HG03103 (cell line): ENCODE data around the gene FLACC1.
"Not testable (repeated sequence)": the region's sequence is repeated elsewhere in the genome, so short reads cannot be mapped to it uniquely, and the experiment has no call there.

Experiments
- ATAC-seq: cut with Tn5 transposase; IDR thresholded peaks from one replicate; pipeline ENCODE4 v1.9.1; 2021; ENCODE audit warnings: low read depth; ENCODE audit not compliant: unreplicated experiment

Gene FLACC1, protein sequence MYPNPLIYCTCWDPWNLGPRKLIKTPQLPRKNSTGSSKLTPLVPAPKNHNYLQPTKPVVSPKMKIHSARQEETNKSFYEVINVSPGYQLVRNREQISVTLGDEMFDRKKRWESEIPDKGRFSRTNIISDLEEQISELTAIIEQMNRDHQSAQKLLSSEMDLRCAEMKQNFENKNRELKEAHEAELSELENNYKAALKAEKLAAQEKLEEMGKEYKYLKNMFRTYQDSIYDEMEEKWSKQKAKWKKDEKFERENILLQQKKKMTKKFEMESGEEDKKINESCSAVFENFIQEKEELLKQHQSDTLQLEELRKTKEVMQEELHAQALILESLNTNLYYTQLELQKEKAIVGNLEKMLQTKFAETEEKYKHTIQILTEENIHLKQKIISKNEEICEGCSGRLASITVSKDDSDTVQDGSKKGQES

DNA sequence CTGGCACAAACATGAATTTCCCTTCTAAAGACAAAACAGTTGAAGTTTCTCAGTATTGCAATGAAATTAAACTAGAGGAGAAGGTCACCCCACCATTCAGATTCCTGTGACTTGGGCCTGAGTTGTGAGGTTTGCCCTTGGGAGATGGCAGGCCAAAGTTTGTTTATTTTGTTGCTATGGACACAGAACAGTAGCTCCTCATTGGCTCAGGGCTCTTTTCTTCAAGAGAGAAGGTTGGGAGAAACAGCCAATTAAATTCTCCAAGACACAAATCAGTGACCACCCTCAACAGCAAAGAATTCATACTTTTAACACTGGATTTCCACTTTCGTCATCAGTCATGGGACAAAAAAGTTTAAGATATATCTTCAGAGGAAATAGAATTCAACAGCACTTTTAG is at the start of gene FLACC1:
Gene FLACC1, minus strand, starts transcription at position 125 of the 400 bp plus-strand sequence. CDS start 5,941 bp downstream, outside the sequence.
- ATAC-seq = no peak

DNA sequence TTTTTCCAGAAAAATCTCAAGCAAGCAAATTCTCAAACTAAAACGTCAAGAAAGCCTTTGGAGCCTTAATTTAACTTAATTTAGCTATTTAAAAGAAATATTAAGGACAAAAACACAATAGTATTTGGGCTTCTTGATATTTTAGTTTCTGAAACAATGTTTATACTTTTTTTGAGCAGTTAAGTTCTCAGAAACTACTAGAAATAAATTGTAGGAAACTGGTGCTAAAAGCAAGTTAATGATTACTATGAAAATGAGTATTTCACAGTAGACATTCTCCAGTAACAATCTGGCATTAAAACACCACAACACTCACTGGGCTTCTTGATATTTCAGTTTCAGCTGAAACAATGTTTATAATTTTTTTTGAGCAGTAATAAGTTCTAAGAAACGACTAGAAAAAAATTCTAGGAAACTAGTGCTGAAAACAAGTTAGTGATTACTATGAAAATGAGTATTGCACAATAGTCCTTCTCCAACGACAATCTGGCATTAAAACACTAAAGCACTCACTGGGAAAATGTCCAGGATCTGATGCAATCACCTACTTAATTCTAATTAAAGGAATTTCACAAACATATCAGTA is 49.0 kb upstream of the FLACC1 start:
- ATAC-seq = no peak

DNA sequence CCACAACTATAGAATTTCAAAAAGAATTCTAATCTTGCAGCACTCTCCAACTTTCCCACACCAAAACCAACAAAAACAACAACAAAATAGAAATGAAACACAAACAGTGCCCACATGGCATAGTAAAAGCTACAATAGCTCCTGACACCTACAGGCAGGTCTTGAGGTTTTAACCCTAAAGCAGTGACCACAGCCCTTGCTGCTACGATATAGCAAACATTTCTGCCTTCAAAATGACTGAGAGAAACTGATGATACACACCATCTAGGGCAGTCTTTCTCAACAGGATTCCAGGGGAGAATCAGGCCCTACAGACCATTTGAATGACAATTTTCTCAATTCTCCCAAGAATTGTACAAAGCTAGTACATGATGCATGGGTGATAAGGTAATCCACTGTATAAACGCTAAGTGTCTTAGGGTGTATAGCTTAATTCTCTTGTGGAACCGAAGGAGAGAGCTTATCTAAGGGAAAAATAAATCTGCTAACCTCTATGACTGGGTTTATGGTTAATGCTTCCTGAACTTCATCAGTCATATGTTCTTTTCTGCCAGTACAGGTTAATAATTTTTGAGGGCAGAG is 47.6 kb upstream of the FLACC1 start:
- no peak for ATAC-seq

DNA sequence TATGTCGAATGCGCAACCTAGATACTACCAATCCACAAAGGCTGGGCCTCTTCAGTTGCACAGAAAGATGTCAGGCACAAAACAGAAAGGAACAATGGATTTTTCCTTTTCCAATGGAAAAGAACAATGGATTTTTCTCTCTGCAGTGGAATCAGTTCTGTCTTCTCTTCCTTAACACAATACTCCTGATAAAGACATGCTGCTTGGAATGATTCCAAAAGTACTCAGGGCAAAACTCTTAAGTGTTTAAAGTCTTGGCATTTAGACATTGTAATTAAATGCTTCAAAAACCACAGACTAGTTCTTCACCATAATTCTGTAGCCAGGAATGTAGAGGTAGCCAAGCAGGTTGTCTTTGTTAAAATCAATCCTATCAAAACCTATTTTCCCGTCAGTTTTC is 46.7 kb upstream of the FLACC1 start:
- ATAC-seq = no peak

DNA sequence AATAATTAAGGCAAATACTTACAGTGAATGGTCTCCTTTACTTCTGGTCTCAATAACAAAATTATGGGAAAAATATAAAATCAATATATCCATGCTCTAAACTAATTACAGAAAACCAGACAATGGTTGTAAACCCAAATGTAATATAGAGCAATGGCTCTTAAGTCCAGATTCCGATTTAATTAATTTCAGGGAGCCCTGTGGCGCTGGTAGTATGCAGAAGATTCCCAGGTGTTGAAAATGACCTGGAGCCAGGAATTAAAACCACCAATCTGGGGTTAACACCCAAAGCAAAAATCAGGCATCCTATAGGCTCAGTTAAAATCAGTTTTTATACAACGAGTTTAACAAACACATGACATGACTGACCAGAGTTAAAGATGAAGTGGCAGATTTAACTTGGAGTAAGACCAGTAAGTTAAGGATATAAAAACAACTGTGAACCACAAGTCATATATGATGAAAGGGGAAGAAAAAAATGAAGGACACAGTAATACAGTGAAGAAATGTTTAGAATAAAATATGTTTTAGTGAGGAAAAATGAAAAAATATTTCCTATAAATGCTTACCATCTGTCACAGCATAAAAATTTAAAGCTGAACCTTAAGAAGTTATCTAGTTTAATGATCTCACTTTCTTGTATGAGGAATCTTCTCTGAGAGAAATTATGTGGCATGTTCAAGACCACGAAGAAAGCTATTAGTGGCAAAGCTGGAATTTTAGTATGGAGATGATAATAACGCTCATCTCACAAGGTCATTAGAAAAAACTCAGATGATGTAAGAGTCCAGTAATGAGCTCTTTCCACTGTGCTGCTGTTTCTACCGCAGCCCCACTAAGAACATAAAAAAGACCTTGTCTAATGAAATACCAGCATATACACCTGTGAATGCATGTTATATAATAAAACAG is 45.8 kb upstream of the FLACC1 start:
- ATAC-seq = no peak

DNA sequence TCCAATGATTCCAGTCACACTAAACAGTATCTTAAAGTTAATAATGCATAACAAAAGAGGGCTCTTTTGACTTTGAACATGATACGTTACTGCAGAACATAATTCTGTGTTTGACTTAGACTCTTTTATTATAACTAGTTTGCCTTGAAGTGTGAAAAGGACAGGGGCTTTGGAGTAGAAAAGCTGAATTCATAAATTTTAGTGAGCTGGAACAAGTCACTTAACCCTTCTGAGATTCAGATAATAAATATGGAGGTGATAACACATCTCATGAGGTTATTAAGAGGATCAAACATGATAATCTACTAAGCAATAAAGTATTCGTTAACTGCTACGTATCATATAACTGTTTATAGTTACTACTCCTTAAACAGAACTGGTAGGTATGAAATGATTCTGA is 44.7 kb upstream of the FLACC1 start:
- ATAC-seq = no peak

DNA sequence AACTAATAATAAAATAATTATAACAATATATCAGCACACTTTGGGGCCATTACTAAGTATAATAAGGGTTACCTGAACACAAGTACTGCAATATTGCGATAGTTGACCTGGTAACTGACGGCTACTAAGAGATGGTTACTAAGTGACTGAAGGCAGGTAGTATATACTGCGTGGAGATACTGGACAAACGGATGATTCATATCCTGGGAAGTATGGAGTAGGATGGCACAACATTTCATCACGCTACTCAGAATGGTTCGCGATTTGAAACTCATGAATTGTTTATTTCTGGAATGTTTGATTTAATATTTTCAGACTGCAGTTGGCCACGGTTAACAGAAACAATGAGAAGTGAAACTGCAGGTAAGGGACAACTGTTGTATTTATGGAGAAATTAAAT is 39.5 kb upstream of the FLACC1 start:
- ATAC-seq = no peak

DNA sequence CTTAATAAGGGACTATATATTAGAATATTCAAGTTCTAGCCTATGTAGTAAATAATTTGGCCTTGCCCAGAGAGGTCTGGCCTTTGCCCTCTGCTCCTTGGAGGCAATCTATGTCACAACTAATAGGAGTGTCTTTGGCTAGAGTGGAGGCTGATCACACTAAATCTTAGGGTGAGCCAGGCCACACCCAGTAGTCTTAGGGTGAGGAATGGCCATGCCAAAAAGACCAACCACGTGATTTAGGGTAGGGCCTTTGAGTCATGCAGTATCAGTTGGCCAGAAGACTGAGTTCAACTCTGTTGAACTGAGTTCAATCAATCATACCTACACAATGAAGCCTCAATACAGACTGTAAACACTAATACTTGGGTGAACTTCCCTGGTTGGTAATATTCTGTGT is 26.0 kb upstream of the FLACC1 start:
- no peak for ATAC-seq

DNA sequence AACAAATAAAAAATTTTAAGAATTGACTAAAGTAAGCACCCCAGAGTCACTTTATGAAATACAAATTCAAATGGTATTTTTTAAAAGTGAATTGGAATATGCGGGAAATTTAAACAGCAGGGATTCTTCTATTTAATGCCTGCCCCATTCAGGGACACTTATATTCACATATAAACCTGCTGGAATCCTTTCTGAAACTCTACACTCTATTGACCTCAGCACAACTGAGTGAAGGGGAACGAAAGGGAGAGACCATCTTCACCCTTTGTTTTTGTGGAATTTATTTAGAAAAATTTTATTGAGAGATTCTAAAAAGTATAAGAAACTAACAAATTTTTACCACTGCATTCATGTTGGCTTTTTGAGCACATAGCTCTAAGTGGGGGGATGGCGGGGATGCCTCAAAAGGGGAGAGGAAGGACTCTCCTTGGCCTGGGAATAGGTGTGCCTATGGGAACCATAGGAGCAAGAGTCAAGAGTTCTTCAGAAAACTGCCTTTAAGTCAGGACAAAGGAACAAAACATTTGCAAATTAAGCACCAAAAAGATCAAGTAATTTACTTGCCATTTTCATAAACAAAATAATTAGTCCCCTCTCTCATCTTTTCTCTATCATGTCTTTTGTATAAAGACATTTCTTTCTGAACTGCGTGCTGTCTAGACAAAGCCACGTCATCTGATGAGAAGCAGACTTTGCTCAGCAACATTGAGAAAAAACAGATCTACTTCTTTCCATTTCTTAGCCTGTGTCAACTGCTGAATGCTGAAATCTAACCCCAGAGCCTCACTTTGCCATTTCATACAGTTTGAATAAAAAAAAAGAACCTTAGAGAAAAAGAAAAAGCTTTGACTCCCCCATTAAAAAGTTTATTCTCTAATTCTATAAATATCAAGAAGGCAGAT is 21.6 kb upstream of the FLACC1 start:
- ATAC-seq = no peak

DNA sequence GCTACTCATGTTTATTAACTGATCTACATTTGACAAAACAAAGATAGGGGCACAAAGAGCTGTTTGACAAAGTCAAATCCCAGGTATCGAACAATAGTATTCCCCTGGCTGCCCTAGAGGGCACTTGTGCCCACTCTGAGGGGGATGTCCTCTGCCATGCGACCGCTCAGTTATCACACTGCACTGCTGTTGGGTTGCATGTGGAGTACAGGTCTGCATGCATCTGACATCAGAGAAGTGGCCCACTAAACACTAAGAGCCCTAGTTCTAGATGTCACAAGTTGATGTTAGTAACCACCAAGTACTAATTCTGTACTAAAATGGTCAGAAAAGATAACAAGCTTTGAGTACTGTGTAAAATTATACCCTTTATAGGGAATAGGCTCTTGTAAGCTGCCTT is 20.1 kb upstream of the FLACC1 start:
- no peak for ATAC-seq

DNA sequence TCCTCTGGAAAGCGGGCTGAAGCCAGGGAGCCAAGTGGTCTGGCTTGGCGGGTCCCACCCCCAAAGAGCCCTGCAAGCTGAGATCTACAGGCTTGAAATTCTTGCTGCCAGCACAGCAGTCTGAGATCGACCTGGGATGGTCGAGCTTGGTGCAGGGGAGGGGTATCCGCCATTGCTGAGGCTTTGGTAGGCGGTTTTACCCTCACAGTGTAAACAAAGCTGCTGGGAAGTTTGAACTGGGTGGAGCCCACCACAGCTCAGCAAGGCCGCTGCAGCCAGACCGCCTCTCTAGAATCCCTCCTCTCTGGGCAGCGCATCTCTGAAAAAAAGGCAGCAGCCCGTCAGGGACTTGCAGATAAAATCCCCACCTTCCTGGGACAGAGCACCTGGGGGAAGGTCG is 12.6 kb upstream of the FLACC1 start:
- no peak for ATAC-seq

DNA sequence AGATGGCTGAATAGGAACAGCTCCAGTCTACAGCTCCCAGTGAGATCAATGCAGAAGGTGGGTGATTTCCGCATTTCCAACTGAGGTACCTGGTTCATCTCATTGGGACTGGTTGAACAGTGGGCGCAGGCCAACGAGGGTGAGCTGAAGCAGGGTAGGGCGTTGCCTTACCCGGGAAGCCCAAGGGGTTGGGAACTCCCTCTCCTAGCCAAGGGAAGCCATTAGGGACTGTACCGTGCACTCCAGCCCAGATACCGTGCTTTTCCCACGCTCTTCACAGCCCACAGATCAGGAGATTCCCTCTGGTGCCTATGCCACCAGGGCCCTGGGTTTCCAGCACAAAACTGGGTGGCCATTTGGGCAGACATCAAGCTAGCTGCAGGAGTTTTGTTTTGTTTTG is 12.2 kb upstream of the FLACC1 start:
- not testable (repeated sequence) for ATAC-seq

DNA sequence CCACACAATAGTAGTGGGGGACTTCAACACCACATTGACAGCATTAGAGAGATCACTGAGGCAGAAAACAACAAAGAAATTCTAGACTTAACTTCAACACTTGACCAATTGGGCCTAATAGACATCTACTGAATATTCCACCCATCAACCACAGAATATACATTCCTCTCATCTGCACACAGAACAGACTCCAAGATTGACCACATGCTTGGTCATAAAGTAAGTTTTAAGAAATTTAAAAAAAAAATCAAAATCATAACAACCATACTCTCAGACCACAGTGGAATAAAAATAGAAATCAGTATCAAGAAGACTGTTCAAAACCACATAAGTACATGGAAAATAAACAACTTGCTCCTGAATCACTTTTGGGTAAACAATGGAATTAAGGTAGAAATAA is 9.0 kb upstream of the FLACC1 start:
- no peak for ATAC-seq

DNA sequence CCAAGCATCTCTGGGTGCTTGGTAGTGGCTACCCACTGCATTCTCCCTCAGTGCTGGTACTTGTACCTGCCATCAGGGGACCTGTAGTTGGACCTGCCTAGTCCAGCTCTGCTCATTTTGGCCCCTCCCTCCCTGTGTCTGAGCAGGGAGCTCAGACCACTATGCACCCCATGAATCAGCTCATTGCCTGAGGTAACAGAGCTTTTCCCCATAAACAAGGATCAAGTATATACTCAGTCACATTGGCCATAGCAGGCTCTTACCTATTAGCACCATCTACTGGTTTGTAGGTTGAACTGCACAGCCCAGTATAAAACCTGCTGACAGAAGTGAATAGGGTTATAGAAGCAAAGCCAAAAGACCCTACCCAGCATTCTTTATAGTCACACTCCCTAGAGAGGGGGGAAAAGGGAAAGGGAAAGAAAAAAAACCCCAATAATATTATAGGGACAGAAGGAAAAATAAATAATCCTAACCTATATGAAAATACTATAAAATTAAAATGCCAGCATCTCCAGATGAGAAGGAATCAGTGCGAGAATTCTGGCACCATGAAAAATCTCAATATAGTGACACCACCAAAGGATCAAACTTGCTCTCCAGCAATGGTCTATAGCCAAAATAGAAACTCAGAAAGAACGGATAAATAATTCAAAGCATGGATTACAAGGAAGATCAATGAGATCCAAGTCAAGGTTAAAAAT is 6.9 kb upstream of the FLACC1 start:
- ATAC-seq = peak; percentile 56

DNA sequence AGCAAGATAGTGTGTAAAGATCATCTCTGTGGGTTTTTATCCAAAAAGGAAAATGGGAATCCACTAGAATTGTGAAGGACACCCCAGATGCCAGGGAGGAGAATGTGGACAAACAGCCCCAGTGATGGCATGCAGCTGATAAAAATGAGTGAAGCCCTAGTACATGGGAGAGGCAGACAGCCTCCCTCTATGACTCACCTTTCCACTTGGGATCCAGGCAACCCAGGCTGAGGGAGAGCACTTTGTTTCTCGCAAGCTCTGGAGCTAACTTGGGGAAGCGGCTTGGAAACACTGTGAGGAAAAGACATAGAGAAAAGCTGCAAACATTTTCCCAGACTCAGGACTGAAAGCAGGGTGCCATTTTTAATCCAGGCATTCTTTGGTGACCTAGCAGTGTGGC is 5.3 kb upstream of the FLACC1 start:
- ATAC-seq = no peak

DNA sequence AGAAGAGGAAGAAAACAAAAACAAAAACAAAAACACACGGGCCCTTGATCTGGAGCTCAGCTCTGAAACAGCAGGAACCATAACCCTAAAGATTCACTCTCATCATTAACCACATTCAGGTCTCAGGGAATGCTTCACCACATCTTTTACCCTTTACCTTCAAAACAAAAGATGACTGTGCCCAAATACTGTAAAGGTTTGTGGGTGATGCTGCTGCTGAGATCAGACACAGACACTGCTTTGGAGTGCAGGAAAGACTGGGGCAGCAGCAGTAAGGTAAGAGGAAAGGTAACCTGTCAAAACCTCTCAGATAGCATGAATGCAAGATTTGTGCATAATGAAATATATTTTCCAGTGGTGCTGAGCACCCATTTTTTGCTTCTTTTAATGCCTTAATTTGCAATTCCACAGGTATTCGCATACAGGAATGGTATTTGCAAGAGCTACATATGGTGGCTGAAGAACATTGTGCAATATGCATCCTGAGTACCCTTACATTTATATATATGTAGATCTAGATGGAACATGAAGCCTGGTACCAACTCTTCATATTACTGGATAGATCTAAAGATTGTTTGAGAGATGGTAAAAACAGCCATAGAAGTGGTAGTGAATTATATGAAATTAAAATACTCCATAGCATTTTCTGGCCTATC is 4.1 kb upstream of the FLACC1 start:
- ATAC-seq = no peak

DNA sequence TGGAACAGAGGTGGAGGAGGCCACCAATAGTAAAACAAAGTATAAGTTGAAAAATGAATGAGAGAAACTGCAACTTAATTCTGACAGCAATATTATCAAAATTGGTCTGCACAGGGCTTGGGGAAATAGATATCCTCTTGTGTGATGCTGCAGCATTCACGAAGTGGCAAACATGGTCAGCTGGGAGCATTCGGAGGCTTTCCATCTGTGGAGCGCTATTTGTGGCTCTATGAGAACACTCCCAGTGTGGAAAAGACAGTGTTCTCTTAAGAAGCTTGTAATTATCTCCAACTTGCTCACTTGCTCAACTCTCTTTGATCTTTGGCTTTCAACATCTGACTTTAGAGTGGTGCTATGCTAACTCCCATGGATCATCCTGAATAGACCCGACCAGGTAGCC is 3.1 kb upstream of the FLACC1 start:
- ATAC-seq = no peak

DNA sequence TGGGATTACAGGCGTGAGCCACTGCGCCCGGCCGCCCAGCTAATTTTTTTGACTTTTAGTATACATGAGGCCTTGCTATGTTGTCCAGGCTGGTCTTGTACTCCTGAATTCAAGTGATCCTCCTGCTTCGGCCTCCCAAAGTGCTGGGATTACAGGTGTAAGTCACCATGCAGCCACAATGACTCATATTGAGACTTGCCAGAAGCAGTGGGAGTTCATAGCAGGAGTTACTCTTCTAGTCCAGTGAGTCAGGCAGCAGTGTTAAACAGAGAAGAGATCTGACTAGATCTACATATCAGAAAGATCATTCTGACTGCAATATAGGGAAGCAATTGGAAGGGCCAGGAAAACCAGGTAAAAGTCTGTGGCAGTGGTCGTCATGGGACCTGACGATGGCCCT is 1.5 kb upstream of the FLACC1 start:
- no peak for ATAC-seq

DNA sequence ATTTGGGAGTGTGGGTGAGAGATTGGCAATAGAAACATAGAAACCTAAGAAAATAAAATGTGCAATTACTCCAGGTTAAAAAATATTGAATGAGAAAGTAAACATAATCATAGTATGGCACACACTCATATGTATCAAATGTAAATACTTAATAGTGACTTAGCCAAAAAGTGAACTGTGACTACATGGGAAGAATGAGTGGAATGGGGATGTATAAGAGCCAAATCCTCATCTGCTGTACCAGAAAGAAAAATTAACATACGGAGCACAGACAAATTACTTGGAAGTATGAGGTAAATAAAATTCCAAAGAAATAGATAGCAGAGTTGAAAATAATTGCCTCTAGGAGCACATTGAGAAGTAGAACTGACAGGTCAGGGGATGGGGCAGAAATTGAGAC is 4.0 kb downstream of the FLACC1 start:
- no peak for ATAC-seq
